ENCODE results near the gene PRKG1.

- no peak for TF ChIP-seq CTCF (IDR thresholded peaks at IDR 0.05; ENCODE audit: low read depth, low read length, poor library complexity, severe bottlenecking)
- TF ChIP-seq EZH2phosphoT487 (IDR thresholded peaks at IDR 0.05; ENCODE audit: borderline replicate concordance, low read length) = no peak
These were observed 307.9 kb downstream of the PRKG1 start for GRCh38 chr10:51382181-51382580.
